Fibroblast of skin of abdomen (primary cell): ENCODE measurements around the gene ACTR2. TPM values are rescaled to one million over a fixed set of nuclear protein-coding genes. Genes with fewer than 3 reads are reported as not detected.
"Not testable (repeated sequence)": the region's sequence is repeated elsewhere in the genome, so short reads cannot be mapped to it uniquely, and the experiment has no call there.

Experiments used
- DNase-seq: peaks from one replicate; pipeline ENCODE4 v3.0.0-alpha.2; 2013
- polyA plus RNA-seq, 2 experiments: library from polyadenylated mRNA; unstranded; fragments of 120-200 nt; gene quantifications; one replicate each; pipeline ENCODE4 v1.2.1, GENCODE V29; 2013; ENCODE audit not compliant: insufficient read length in 2 of 2

Gene ACTR2
- polyA plus RNA-seq (2013, experiment 1 of 2; ENCODE audit: insufficient read length): 407 TPM
- 403 TPM for polyA plus RNA-seq (2013, experiment 2 of 2; ENCODE audit: insufficient read length)

DNA sequence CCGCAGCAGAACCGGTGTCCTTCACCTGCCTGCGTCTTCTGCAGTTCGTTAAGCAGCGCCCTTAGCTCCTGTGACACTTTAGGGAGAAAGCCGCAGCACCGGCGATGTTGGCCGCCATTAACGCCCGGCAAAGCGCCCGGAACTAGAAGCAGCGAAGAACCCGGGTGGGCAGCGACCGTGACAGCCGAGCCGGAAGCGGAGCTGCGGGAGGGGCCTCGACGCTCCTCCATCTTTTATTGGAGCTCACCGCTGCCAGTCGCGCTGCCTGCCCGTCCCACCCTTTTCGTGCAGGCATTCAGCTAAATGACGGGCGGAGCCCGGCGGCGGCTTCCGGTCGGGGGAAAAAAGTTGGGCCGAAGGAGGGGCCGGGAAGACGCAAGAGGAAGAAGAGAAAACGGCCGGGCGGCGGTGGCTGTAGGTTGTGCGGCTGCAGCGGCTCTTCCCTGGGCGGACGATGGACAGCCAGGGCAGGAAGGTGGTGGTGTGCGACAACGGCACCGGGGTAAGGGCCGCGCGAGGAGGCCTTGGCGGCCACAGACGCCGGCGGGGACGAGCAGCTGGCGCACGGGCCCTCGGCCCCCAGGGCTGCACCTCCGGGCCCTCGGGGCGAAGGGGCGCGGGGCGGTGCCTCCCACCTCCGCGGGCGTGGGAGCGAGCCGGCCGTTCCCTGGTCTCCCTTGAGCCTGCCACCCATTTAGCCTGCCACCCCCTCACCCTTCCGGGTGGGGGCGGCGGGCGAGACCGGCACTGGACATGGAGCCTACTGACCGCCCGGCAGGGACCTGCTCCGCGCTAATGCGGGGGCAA is at the start of gene ACTR2:
Gene ACTR2 (plus strand): TSS at position 376 of the 807 bp plus-strand sequence. CDS start 79 bp downstream, at position 455.
- peak; percentile 97 for DNase-seq

DNA sequence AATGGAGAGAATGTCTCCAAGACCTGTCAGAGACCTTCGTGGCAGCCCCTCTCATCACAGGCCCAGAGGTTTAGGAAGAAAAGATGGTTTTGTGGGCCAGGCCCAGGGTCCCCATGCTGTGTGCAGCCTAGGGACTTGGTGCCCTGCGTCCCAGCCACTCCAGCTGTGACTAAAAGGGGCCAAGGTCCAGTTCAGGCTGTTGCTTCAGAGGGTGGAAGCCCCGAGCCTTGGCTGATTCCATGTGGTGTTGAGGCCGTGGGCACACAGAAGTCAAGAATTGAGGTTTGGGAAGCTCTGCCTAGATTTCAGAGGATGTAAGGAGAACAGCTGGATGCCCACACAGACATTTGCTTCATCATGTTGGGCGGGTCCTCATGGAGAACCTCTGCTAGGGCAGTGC is 45.1 kb upstream of the ACTR2 start:
- no peak for DNase-seq

DNA sequence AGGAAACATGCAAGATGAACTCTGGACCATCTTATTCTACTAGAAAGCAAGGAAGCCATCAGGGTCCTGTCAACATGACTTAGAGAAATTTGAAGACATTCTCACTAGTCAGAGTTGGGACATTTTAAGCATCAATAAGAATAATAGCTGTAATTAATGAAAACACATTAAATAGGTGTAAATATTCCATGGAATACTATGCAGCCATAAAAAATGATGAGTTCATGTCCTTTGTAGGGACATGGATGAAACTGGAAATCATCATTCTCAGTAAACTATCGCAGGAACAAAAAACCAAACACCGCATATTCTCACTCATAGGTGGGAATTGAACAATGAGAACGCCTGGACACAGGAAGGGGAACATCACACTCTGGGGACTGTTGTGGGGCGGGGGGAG is 44.2 kb upstream of the ACTR2 start:
- DNase-seq: not testable (repeated sequence)

DNA sequence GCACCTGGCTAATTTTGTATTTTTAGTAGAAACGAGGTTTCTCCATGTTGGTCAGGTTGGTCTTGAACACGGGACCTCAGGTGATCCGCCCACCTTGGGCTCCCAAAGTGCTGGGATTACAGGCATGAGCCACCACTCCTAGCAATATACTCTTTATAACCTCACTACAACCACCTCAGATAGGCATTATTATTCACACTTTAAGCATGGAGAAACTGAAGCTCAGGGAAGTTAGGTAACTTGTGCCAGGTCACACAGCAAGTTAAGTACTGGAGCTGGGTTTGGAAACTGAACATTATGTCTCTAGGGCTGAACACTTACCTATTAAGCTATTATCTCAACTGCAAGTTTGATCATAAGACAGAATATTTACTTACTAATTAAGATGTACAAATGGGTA is 42.6 kb upstream of the ACTR2 start:
- no peak for DNase-seq

DNA sequence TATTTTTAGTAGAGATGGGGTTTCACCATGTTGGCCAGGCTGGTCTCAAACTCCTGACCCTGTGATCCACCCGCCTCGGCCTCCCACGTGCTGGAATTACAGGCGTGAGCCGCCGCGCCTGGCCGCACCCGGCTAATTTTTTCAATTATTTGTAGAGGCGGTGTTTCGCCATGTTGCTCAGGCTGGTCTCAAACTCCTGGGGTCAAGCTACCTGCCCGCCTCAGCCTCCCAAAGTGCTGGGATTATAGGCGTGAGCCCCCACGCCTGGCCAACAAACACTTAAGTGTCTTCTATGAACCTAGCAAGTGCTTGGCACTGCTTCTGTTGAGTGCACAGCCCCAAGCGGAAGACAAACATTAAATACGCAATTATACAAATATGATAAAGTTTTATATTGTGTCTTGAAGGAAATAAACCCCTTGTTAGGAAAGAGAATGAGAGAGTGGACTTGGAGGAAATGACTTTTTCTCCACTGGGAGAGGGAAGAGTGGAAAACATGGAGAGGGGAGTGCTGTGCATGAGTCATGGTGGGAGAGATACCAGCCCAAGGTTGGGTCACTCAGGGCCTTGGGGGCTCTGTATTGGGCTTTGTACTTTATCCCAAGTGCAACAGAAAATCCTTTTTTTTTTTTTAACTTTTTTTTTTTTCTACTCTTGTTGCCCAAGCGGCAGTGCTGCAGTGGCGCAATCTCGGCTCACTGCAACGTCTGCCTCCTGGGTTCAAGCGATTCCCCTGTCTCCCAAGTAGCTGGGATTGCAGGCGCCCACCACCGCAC is 41.4 kb upstream of the ACTR2 start:
- DNase-seq: no peak

DNA sequence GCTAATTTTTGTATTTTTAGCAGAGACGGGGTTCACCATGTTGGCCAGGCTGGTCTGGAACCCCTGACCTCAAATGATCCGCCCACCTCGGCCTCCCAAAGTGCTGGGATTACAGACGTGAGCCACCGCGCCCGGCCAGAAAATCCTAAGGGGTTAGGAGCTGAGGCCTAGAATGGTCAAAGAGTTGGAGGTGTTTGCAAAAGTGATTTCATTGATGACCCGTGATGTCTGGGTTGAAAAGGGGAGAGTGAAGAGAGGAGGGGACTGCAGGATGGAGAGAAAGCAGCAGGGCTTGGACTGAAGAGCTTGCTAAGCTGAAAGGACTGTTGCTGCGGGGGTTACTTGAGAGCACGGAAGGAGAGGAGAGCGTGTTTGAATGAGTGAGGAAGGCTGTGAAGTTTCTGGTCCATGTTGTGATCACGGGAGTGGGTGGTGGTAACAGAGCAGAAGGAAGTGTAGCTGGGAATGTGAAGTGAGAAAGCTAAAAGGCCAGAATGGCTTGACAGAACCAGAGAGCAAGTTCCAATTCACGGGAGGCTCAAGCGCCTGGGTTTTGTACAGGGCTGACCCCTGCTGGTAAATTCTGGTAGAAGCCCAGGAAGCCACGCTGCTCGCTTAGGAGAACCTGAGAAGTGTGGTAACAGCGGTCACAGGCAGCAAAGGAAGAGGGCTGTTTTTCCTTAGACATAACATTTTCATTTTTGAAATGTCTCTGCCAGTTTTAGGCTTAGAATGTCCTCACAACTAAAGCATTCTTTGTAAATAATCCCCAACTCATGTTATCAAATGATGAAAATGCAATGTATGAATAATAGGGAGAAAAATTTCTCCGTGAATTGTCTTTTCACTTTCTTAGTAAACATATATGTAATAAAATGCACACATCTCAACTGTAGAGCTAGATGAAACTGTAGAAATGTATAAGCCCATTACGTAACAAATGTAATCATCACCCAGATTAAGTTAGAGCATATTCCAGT is 40.5 kb upstream of the ACTR2 start:
- peak; percentile 69 for DNase-seq

DNA sequence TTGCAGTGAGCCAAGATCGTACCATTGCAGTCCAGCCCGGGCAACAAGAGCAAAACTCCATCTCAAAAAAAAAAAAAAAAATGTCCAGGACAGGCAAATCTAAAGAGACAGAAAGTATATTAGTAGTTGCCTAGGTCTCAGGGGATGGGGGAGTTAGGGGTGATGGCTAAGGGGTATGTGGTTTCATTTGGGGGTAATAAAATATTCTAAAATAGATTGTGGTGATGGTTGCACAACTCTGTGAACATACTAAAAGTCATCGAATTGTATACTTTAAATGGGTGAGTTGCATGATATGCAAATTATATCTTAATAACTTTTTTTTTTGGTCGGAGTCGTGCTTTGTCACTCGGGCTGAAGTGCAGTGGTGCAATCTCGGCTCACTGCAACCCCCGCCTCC is 34.2 kb upstream of the ACTR2 start:
- DNase-seq: no peak

DNA sequence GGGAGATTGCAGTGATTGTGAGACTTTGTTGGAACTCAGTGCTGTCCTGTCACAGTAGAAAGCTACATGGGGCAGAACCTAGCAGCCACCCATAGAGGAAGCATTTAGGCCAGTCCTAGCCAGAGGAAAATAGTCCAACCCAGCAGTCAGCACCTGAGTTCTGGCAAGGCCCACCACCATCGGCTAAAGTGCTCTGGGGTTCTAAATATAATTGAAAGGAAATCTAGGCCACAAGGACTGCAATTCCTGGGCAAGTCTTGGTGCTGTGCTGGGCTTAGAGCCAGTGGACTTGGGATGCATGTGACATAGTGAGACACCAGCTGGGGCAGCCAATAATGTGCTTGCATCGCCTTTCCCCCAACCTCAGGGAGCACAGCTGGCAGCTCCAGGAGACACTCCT is 28.9 kb upstream of the ACTR2 start:
- peak; percentile 8 for DNase-seq

DNA sequence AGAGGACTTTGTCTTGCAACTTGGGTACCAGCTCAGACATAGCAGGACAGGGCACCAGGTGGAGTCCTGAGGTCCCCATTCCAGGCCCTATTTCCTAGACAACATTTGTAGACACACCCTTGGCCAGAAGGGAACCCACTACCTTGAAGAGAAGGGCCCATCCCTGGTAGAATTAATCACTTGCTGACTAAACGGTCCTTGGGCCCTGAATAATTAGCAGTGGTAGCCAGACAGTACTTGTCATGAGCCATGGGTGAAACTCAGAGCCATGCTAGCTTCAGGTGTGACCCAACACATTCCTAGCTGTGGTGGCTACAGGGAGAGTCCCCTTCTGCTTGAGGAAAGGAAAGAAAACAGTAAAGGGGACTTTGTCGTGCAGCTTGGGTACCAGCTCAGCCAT is 28.5 kb upstream of the ACTR2 start:
- no peak for DNase-seq

DNA sequence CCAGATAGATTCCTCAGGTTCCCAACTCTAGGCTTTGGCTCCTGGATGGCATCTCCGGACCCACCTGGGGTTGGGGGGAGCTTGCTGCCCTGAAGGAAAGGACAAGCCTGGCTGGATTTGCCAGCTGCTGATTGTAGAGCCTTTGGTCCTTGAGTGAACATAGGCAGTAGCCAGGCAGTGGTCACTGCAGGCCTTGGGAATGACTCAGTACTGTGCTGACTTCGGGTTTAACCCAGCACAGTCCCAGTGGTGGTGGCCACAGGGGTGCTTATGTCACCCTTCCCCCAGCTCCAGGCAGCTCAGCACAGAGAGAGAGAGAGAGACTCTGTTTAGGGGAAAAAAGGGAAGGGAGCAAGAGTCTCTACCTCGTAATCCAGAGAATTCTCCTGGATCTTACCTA is 27.7 kb upstream of the ACTR2 start:
- DNase-seq: no peak

DNA sequence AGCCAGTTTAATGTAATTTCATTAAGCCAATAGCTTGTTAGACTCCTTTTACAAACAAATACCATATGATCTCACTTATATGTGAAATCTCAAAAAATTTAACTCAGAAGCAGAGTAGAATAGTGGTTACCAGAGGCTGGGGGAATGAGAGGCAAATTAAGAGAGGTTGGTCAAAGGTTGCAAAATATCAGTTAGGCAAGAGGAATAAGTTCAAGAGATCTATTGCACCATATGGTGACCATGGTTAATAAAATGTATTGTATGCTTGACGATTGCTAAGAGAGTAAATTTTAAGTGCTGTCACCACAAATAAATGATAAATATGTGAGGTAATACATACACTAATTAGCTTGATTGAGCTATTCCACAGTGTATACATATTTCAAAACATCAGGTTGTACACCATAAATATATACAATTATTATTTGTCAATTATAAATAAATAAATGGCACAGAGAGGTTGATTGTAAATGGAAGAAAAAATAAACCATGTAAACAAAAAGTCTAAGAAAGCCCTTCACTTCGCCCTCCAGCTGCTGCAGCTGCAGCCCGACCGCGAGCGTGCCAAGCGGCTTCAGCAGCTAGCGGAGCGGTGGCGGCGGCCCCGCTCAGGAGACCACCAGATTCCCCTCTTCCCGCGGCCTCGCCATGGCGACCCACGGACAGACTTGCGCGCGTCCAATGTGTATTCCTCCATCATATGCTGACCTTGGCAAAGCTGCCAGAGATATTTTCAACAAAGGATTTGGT is 23.0 kb upstream of the ACTR2 start:
- peak; percentile 10 for DNase-seq

DNA sequence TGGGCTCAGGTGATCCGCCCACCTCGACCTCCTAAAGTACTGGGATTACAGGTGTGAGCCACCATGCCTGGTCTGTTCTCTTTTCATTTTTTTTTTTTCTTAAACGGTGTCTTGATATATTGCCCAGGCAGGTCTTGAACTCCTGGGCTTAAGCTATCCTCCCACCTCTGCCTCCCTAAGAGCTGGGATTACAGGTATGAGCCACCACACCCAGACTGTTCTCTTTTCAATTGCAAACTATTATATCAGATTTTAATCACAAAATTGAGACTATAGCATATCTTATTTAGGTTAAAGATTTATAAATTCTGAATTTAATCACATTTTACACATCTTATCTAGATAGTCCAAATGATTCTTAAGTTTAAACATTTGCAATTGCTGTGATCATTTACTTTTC is 15.5 kb upstream of the ACTR2 start:
- DNase-seq: no peak

DNA sequence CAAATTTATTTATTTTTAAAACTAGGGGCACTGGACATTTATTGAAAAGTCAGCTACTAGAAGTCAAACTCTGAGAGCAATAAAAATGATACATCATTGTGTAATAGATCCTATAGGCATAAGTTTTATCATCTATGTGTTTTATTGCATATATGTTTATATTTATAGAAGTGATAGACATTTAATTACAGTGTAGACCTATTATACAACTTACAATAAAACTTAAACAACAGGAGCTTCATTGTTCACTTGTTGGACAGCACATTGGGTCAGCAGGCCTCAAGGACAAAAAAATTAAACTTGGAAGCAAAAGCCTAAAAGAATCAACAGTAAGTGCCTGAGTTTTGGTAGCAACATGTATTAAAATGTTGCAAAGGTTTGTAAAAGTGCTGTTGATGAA is 15.0 kb upstream of the ACTR2 start:
- DNase-seq: no peak

DNA sequence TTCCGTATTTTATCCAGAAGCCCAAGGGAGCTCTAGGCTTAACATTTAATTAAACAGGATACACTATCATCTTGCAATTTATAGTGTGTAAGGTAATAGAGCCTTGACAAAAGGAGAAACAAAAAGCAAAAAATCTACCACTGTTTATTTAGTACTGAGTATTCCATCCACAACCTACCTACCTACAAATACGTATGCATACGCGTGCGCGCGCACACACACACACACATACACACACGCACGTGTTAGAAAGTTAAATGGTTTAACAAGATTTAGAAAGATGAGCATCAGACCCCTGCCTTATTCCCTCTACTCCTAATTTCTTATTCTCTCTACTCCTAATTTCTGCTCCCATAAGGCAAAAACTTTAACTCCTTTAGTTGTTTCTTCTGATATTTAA is 14.6 kb upstream of the ACTR2 start:
- DNase-seq: no peak

DNA sequence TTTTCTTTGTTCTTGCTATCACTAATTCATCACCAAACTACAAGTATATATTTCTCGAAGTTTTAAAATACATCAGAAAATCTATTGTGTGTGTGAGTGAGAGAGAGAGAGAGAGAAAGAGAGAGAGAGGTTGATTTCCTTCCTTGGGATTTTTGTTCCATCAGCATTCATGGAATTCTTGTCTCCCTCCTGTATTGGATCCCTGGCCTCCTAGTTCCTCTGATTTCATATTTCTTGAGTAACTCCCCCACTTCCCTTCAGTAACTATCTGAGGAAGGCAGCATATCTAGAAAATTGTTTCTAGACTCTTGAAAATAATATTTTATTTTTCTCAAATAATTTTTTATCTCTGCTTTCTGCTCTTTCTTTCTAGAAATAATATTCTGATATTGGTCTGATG is 13.3 kb upstream of the ACTR2 start:
- peak; percentile 26 for DNase-seq

DNA sequence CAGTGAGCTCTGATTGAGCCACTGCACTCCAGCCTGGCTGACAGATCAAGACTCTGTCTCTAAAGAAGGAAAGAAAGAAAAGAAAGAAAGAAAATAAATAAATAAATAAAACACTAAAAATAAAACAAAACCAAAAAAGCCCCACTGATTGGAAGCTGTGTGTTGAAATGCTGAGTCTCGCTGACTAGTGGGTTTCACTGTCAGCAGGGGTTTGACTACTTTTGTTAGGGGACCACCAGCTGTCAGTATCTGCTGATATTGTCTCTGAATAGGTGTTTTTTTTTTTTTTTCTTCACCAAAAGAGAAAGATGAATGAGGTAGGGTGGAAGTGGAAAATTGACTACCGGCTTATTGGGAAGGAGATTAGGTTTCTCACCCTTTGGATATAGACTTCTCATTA is 12.8 kb upstream of the ACTR2 start:
- no peak for DNase-seq

DNA sequence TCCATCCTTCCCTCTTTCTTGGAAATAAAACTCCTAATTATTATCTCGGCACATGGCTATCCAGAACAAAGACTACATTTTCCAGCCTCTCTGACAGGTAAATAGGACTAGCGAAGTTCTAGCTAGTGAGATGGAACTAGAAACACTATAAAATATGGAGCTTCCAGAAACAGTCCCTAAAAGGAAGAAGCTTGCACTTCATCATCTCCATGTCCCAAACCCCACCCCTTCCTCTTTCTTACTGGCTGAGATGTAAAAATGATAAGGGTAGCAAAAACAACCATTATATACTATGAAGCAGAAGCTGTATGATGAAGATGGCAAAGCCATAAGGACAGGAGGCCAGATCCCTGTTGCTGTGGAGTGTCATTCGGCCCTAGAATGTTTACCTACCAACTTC is 11.7 kb upstream of the ACTR2 start:
- no peak for DNase-seq

DNA sequence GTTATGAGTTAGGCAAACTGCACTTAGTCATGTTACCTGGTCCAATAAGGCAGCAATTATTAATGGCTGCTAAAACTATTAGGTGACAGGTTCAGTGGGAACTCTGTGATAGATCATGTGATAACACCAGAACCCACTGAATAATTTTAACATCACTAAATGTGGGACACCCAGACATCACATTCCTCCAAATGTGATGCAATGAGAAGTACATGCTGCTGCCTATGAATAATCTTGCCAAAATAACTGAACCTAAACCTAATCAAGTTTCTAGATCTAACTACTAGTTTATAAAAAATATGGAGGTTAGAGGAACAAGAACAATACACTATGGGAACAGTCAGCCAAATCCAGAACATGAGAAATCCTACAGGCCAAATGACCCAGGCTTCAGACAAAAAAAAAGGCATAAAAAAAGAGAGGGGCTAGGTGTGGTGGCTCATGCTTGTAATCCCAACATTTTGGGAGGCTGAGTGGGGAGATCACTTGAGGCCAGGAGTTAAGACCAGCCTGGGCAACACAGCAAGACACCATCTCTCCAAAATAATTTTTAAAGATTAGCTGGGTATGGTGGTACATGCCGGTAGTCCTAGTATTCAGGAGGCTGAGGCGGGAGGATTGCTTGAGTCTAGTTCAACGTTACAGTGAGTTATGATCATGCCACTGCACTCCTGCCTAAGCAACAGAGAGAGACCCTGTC is 7.0 kb upstream of the ACTR2 start:
- peak; percentile 48 for DNase-seq

DNA sequence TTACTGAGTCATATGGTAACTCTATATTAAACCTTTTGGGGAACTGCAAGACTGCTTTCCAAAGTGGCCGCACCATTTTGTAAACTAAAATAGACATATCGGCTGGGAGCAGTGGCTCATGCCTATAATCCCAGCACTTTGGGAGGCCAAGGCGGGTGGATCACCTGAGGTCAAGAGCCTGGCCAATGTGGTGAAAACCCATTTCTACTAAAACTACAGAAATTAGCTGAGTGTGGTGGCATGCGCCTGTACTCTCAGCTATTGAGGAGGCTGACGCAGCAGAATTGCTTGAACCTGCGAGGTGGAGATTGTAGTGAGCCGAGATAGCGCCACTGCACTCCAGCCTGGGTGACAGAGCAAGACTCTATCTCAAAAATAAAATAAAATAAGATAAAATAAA is 6.4 kb upstream of the ACTR2 start:
- DNase-seq: not testable (repeated sequence)

DNA sequence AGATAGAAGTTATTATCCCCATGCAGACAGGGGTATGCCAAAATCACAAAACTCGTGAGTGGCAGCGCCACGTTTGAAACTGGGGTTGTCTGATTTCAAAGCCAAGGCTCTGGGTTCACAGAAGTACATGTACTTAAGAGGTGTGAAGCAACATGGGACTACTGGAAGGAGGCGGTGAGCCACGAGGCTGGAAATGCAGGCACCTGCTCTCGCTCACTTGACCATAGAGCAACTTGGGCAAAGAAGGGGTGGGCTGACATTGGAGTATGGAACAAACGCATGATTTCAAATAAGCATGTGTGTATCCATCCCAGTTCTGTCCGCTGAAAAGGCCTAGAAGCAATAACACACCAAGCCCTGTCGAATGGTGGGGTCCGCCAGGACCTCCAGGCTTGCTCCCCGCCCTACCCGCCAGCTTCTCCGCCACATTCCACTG is 593 bp upstream of the ACTR2 start:
- peak; percentile 3 for DNase-seq

DNA sequence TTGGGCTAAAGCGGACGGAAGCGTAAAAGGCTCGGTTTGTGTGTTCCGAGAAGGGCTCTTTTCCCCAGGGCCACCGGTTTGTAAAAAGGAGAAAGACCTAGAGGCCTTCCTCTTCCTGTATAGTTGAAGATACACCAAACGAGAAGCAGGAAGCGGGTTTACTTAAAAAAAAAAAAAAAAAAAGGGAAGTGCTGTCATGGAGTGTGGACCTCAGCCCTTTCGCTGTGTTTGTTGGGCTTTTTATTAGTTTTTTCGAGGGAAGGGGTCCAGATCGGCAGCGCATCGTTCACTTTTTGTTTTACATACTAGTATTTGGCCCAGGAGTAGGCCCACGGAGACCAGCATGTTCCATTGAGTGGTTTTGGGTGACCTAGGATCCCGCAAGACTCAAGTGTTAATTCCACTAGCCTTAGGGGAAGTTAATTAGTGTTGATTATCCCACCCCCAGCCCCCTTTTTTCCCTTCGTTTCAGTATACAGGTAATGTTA is 676 bp downstream of the ACTR2 start:
- DNase-seq: peak; percentile 44
